ENCODE results near the gene ZNF467.

Gene ZNF467

GRCh38 chr7:149727053-149727898 is 46.1 kb downstream of the ZNF467 start:
- DNase-seq (ENCODE audit: low read depth) = no peak

- no peak for DNase-seq (ENCODE audit: low read depth)
These were observed 47.5 kb downstream of the ZNF467 start for GRCh38 chr7:149725916-149726315.

GRCh38 chr7:149725426-149725821 is 48.0 kb downstream of the ZNF467 start:
- no peak for DNase-seq (ENCODE audit: low read depth)

GRCh38 chr7:149724661-149725425 is 48.5 kb downstream of the ZNF467 start:
- DNase-seq (ENCODE audit: low read depth) = no peak

- no peak for DNase-seq (ENCODE audit: low read depth)
These were observed 49.4 kb downstream of the ZNF467 start for GRCh38 chr7:149723795-149724495.

- DNase-seq (ENCODE audit: low read depth) = no peak
These were observed 50.2 kb downstream of the ZNF467 start for GRCh38 chr7:149723082-149723767.

GRCh38 chr7:149722356-149722957 is 50.9 kb downstream of the ZNF467 start:
- DNase-seq (ENCODE audit: low read depth) = no peak

GRCh38 chr7:149721084-149721601 is 52.2 kb downstream of the ZNF467 start:
- no peak for DNase-seq (ENCODE audit: low read depth)

- peak; percentile 13 for DNase-seq (ENCODE audit: low read depth)
These were observed 52.9 kb downstream of the ZNF467 start for GRCh38 chr7:149720372-149721083.

- no peak for DNase-seq (ENCODE audit: low read depth)
These were observed 53.5 kb downstream of the ZNF467 start for GRCh38 chr7:149719912-149720335.

GRCh38 chr7:149719050-149719899 is 54.1 kb downstream of the ZNF467 start:
- peak; percentile 43 for DNase-seq (ENCODE audit: low read depth)

- no peak for DNase-seq (ENCODE audit: low read depth)
These were observed 54.7 kb downstream of the ZNF467 start for GRCh38 chr7:149718730-149719049.

- DNase-seq (ENCODE audit: low read depth) = no peak
These were observed 55.9 kb downstream of the ZNF467 start for GRCh38 chr7:149717481-149717880.

GRCh38 chr7:149716932-149717307 is 56.5 kb downstream of the ZNF467 start:
- DNase-seq (ENCODE audit: low read depth) = no peak

- DNase-seq (ENCODE audit: low read depth) = no peak
These were observed 57.1 kb downstream of the ZNF467 start for GRCh38 chr7:149716007-149716931.

GRCh38 chr7:149715476-149715875 is 57.9 kb downstream of the ZNF467 start:
- DNase-seq (ENCODE audit: low read depth) = no peak

- DNase-seq (ENCODE audit: low read depth) = no peak
These were observed 58.4 kb downstream of the ZNF467 start for GRCh38 chr7:149714910-149715471.
